H9 (cell line): ENCODE data around the gene PUM2. TPM values are rescaled to one million over a fixed set of nuclear protein-coding genes. Genes with fewer than 3 reads are reported as not detected.

ENCODE experiments used
- DNase-seq: peaks from one replicate; pipeline ENCODE4 v3.0.0-alpha.2; 2017
- H2AFZ ChIP-seq: one replicate; pipeline ENCODE4 v1.6.1; 2013; ENCODE audit warnings: mild to moderate bottlenecking, low read length, control low read depth, moderate library complexity
- H2AK5ac ChIP-seq: 2 replicates; pipeline ENCODE4 v1.6.1; 2013; ENCODE audit warnings: low read length, control low read depth, mixed read lengths; ENCODE audit not compliant: insufficient read length
- H2BK120ac ChIP-seq: one replicate; pipeline ENCODE4 v1.6.1; 2013; ENCODE audit warnings: low read depth, mild to moderate bottlenecking, low read length, control low read depth, inconsistent platforms; ENCODE audit not compliant: poor library complexity, severe bottlenecking
- H2BK12ac ChIP-seq: 2 replicates; pipeline ENCODE4 v1.6.1; 2013; ENCODE audit warnings: low read length, control low read depth, mixed read lengths, low read depth; ENCODE audit not compliant: insufficient read length
- H2BK15ac ChIP-seq: 2 replicates; pipeline ENCODE4 v1.6.1; 2013; ENCODE audit warnings: low read depth, low read length, control low read depth
- H2BK20ac ChIP-seq: one replicate; pipeline ENCODE4 v1.6.1; 2013; ENCODE audit warnings: low read depth, mild to moderate bottlenecking, low read length, control low read depth, inconsistent platforms; ENCODE audit not compliant: poor library complexity, severe bottlenecking
- H2BK5ac ChIP-seq: 2 replicates; pipeline ENCODE4 v1.6.1; 2013; ENCODE audit warnings: low read length, control low read depth, mixed read lengths; ENCODE audit not compliant: insufficient read length
- H3K14ac ChIP-seq: 2 replicates; pipeline ENCODE4 v1.6.1; 2013; ENCODE audit warnings: low read length, control low read depth; ENCODE audit not compliant: insufficient read depth
- H3K18ac ChIP-seq: 2 replicates; pipeline ENCODE4 v1.6.1; 2013; ENCODE audit warnings: low read depth, mild to moderate bottlenecking, mixed read lengths, low read length, control low read depth; ENCODE audit not compliant: insufficient read length
- H3K23ac ChIP-seq: 2 replicates; pipeline ENCODE4 v1.6.1; 2013; ENCODE audit warnings: low read length, control low read depth, mixed read lengths, low read depth; ENCODE audit not compliant: insufficient read length
- H3K23me2 ChIP-seq: 2 replicates; pipeline ENCODE4 v1.6.1; 2013; ENCODE audit warnings: low read depth, mild to moderate bottlenecking, mixed read lengths, low read length, control low read depth; ENCODE audit not compliant: insufficient read length, poor library complexity, severe bottlenecking
- H3K27ac ChIP-seq: 2 replicates; pipeline ENCODE4 v1.5.1; 2013; ENCODE audit warnings: low read length, control low read depth, mixed read lengths, low read depth; ENCODE audit not compliant: insufficient read length
- H3K27me3 ChIP-seq: 2 replicates; pipeline ENCODE4 v1.6.1; 2013; ENCODE audit warnings: low read length, control low read depth, inconsistent platforms; ENCODE audit not compliant: insufficient read depth
- H3K4ac ChIP-seq: 2 replicates; pipeline ENCODE4 v1.6.1; 2013; ENCODE audit warnings: low read depth, mild to moderate bottlenecking, control low read depth, inconsistent platforms, low read length, moderate library complexity
- H3K4me1 ChIP-seq: 2 replicates; pipeline ENCODE4 v1.6.1; 2013; ENCODE audit warnings: low read length, control low read depth, inconsistent platforms; ENCODE audit not compliant: insufficient read depth
- H3K4me2 ChIP-seq: 2 replicates; pipeline ENCODE4 v1.6.1; 2013; ENCODE audit warnings: low read length, control low read depth, mixed read lengths; ENCODE audit not compliant: insufficient read length, insufficient read depth
- H3K56ac ChIP-seq: 2 replicates; pipeline ENCODE4 v1.6.1; 2013; ENCODE audit warnings: low read depth, mild to moderate bottlenecking, mixed read lengths, low read length, control low read depth; ENCODE audit not compliant: insufficient read length
- H3K79me1 ChIP-seq: 2 replicates; pipeline ENCODE4 v1.6.1; 2013; ENCODE audit warnings: low read depth, mild to moderate bottlenecking, moderate library complexity, low read length, control low read depth, inconsistent platforms; ENCODE audit not compliant: insufficient read depth, poor library complexity, severe bottlenecking
- H3K79me2 ChIP-seq: 2 replicates; pipeline ENCODE4 v1.6.1; 2013; ENCODE audit warnings: low read length, control low read depth, inconsistent platforms; ENCODE audit not compliant: insufficient read depth
- H3K9ac ChIP-seq: 2 replicates; pipeline ENCODE4 v1.6.1; 2013; ENCODE audit warnings: low read length, control low read depth, mixed read lengths; ENCODE audit not compliant: insufficient read length; ENCODE audit errors: extremely low read depth
- H3K9me3 ChIP-seq: one replicate; pipeline ENCODE4 v1.6.1; 2013; ENCODE audit warnings: low read depth, low read length, inconsistent platforms; ENCODE audit not compliant: control insufficient read depth
- H3T11ph ChIP-seq: one replicate; pipeline ENCODE4 v1.6.1; 2013; ENCODE audit warnings: mild to moderate bottlenecking, low read length, control low read depth, inconsistent platforms
- H4K20me1 ChIP-seq: one replicate; pipeline ENCODE4 v1.6.1; 2013; ENCODE audit not compliant: control insufficient read depth, insufficient read length, insufficient read depth
- H4K5ac ChIP-seq: 2 replicates; pipeline ENCODE4 v1.6.1; 2013; ENCODE audit warnings: low read depth, mild to moderate bottlenecking, mixed read lengths, low read length, control low read depth; ENCODE audit not compliant: insufficient read length
- H4K8ac ChIP-seq: replicated peaks from 2 replicates; pipeline ENCODE4 v1.6.1; 2013; ENCODE audit warnings: low read length, control low read depth, mixed read lengths, low read depth; ENCODE audit not compliant: insufficient read length
- H4K91ac ChIP-seq: 2 replicates; pipeline ENCODE4 v1.6.1; 2013; ENCODE audit warnings: low read depth, mild to moderate bottlenecking, moderate library complexity, mixed read lengths, low read length, control low read depth; ENCODE audit not compliant: insufficient read length
- H3K27ac Mint-ChIP-seq, 3 experiments: 2 replicates in 2 of 3; 3 replicates in 1 of 3; pipeline ENCODE4 v1.8.0; 2020 to 2021; ENCODE audit warnings: mixed read lengths in 3 of 3, mild to moderate bottlenecking in 1 of 3, moderate library complexity in 1 of 3
- H3K27me3 Mint-ChIP-seq: 2 replicates; pipeline ENCODE4 v1.8.0; 2021; ENCODE audit warnings: low read depth, mild to moderate bottlenecking, moderate library complexity, mixed read lengths
- H3K36me3 Mint-ChIP-seq, 3 experiments: 2 replicates in 2 of 3; 3 replicates in 1 of 3; pipeline ENCODE4 v1.8.0; 2020 to 2021; ENCODE audit warnings: low read depth in 3 of 3, mixed read lengths in 3 of 3; ENCODE audit not compliant: insufficient read depth in 1 of 3
- H3K4me1 Mint-ChIP-seq, 2 experiments: 2 replicates each; pipeline ENCODE4 v1.8.0; 2020; ENCODE audit warnings: mixed read lengths in 2 of 2
- H3K4me3 Mint-ChIP-seq, 2 experiments: 2 replicates in 1 of 2; 3 replicates in 1 of 2; pipeline ENCODE4 v1.8.0; 2020 to 2021; ENCODE audit warnings: mild to moderate bottlenecking in 2 of 2, mixed read lengths in 2 of 2, moderate library complexity in 1 of 2
- H3K9me3 Mint-ChIP-seq, 2 experiments: 2 replicates in 1 of 2; 3 replicates in 1 of 2; pipeline ENCODE4 v1.8.0; 2020; ENCODE audit warnings: mild to moderate bottlenecking in 2 of 2, mixed read lengths in 2 of 2, moderate library complexity in 1 of 2
- WGBS: extraction: QIAGEN DNeasy Blood & Tissue Kit; methylation state at CpG from one replicate; pipeline ENCODE4 v1.1.7; 2013; ENCODE audit warnings: missing lambda C conversion rate, low lambda C conversion rate, mixed read lengths; ENCODE audit not compliant: insufficient read length; ENCODE audit errors: extremely low coverage; 5-methylcytosine and 5-hydroxymethylcytosine counted together
- total RNA-seq: library from RNA; stranded (reverse); gene quantifications from 2 replicates; pipeline ENCODE4 v1.2.1, GENCODE V29; 2021
- TF ChIP-seq, protein P1 (sequence below): fragments of 200-600 bp; sonication (generic); conservative IDR thresholded peaks from 3 replicates; pipeline ENCODE4 v1.8.0; 2021; ENCODE audit warnings: antibody characterized with exemption, mild to moderate bottlenecking

The PUM2 gene
- total RNA-seq, 1 experiment from 2014 or later: 96.6 TPM

DNA sequence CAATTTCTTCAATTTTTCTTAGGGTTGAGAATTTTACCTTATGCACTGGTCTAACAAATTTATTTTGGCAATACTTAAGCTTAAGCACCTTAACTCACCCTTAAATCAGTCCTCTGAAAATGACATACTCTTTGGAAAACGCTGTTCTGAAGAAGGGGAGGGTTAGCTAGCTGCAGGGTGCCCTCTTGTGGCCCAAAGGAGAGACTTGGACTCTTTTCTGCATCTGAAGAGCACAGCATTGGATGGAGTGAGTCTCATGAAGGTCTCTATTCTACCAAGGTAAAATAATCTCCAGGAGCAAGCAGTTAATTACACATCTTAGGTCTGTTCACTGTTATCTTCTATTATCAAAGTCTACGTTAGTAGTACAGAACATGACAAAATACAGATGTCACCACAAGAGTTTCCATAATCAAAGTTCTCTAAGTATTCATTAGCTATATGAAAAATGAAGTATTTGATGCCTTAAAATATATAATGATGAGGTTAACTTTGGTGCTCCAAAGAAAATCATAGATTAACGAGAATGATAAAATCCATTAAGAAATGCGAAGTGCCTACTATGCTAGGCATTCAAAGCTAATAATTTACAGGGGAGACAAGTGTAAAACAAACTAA, 24.4 kb downstream of the PUM2 start:
- Histone ChIP-seq H3K79me2 (peaks cover 31% of the 10 kb centered on the region; the same call in 1 of the 2 replicates), H3K23me2 (no peaks in the 10 kb centered on the region), H3K27ac (no peak overlapping the region), H3K4ac (no peak overlapping the region), H4K20me1 (no peaks in the 10 kb centered on the region), H4K8ac (no peak overlapping the region), H2BK20ac (no peak overlapping the region), H3K23ac (no peak overlapping the region), H3K14ac (no peak overlapping the region), H3K9ac (no peak overlapping the region), H2AK5ac (no peak overlapping the region), H3K9me3 (no peaks in the 10 kb centered on the region), H3K27me3 (no peaks in the 10 kb centered on the region), H2BK5ac (no peak overlapping the region), H4K91ac (no peak overlapping the region), H2BK120ac (no peak overlapping the region), H3K4me2 (no peak overlapping the region), H3T11ph (no peak overlapping the region), H2AFZ (no peak overlapping the region), H2BK15ac (no peak overlapping the region), H2BK12ac (no peak overlapping the region), H3K18ac (no peak overlapping the region), H3K56ac (no peak overlapping the region), H4K5ac (no peak overlapping the region), H3K4me1 (no peaks in the 10 kb centered on the region; the same call in 1 of the 2 replicates), H3K79me1 (peaks cover 16% of the 10 kb centered on the region)
- Mint-ChIP-seq H3K36me3 (peaks cover 26 to 36% (median 28%) of the 10 kb centered on the region in 3 experiments; a peak in 6 of 7 replicates), H3K9me3 (no peaks in the 10 kb centered on the region), H3K4me1 (peaks cover 46% of the 10 kb centered on the region in 2 experiments), H3K27ac (no peak overlapping the region), H3K27me3 (no peaks in the 10 kb centered on the region), H3K4me3 (no peak overlapping the region)
- no CpG with 5 or more reads among the region's 4 CpGs for WGBS
- DNase-seq: no peak
- TF ChIP-seq, protein P1, sequence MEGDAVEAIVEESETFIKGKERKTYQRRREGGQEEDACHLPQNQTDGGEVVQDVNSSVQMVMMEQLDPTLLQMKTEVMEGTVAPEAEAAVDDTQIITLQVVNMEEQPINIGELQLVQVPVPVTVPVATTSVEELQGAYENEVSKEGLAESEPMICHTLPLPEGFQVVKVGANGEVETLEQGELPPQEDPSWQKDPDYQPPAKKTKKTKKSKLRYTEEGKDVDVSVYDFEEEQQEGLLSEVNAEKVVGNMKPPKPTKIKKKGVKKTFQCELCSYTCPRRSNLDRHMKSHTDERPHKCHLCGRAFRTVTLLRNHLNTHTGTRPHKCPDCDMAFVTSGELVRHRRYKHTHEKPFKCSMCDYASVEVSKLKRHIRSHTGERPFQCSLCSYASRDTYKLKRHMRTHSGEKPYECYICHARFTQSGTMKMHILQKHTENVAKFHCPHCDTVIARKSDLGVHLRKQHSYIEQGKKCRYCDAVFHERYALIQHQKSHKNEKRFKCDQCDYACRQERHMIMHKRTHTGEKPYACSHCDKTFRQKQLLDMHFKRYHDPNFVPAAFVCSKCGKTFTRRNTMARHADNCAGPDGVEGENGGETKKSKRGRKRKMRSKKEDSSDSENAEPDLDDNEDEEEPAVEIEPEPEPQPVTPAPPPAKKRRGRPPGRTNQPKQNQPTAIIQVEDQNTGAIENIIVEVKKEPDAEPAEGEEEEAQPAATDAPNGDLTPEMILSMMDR: peak; percentile 81
